Esophagus squamous epithelium (tissue), 4 donors: ENCODE results near the gene KRT17.

Source experiments
- CTCF ChIP-seq, 6 experiments: fragments of 450-650 bp in 4 of 6; fragments of 200-600 bp in 2 of 6; sonication (generic) in 2 of 6; IDR thresholded peaks; one replicate each; pipeline ENCODE4 v1.5.1; 2016 to 2019; ENCODE audit warnings: antibody characterized with exemption in 6 of 6, mild to moderate bottlenecking in 4 of 6, moderate library complexity in 4 of 6
- POLR2A ChIP-seq, 4 donors: fragments of 450-650 bp; IDR thresholded peaks; one replicate each; pipeline ENCODE4 v1.6.1; 2017; ENCODE audit warnings: antibody characterized with exemption in 4 of 4, mild to moderate bottlenecking in 4 of 4, moderate library complexity in 3 of 4

GRCh38 chr17:41657936-41658335, 33.6 kb upstream of the KRT17 start:
- TF ChIP-seq CTCF (IDR thresholded peaks at IDR 0.05) (no peak), POLR2A (IDR thresholded peaks at IDR 0.05) (no peak)
